GM19043 (cell line): Measurements from ENCODE around the gene PSMD11.
"Not testable (repeated sequence)": the region's sequence is repeated elsewhere in the genome, so short reads cannot be mapped to it uniquely, and the experiment has no call there.

Experiments
- ATAC-seq: cut with Tn5 transposase; IDR thresholded peaks from one replicate; pipeline ENCODE4 v1.9.1; 2021; ENCODE audit warnings: low read depth; ENCODE audit not compliant: unreplicated experiment

The PSMD11 gene

DNA sequence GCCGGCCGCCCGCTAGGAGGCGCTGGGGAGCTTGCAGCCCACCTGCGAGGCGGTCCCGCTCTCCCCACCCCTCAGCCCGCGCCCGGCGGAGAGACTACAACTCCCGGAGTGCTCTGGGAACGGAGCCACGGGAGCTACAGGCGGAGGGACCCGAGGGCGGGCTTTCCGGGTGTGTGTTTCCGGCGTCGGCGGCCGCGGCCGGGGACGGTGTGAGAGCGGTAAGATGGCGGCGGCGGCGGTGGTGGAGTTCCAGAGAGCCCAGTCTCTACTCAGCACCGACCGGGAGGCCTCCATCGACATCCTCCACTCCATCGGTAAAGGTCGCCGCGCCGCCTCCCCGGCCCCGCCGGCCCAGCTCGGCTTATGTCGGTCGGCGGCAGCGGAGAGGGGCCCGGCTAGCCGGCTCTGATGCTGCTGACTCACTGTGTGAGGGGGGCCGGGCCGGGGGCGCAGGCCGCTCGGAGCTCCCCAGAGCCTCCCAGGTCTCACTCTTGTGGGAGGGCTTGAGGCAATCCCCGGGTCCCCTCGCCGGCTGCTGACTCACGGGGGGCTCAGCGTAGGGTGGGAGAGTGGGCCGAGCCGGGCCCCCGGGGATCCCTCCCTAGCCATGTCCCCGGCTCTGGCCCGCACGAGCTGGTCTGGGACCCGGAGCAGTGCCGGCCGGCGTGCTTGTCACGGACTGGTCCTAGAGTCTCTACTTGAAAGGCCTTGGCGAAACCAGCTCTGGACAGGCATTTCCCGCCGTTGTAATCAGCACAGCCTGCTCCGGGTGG, at the start of gene PSMD11:
Gene PSMD11, plus strand, starts transcription at position 210 of the 773 bp plus-strand sequence. Its CDS starts 14 bp downstream, at position 224.
- ATAC-seq, result peak; percentile 90

DNA sequence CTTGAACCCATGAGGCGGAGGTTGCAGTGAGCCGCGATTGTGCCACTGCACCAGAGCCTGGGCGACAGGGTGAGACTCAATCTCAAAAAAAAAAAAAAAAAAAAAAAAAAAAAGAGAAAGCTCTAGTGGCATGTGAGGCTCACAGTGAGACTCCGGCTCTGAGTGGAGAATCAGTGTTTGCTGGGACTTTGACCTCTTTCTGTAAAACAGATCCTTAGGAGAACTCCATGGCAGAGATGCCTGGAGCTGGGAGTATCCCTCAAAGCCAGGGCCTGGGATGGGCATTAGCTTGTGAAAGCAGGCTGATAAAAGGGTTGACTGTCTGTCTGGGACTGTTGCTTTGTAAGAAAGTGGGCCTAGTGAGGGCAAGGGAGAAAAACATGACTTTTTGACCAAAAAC, 48.0 kb upstream of the PSMD11 start:
- ATAC-seq, result no peak

DNA sequence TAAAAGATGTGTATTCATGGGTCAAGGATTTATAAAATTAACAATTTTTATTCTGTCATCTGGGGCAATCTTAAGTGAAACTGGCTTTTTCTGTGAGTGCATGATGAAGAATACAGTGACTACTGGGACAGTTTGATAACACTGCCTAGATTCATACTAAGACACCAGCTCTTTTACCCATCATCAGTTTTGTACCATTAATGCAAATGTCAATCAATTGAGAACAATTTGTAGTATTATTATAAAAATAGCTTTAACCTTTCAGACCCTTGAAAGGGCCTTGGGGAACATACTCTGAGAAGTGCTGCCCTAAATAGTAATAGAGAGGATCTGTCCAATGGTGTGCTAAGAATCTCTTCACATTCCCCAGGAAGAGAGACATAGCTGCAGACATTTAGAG, 45.4 kb upstream of the PSMD11 start:
- ATAC-seq, result no peak

DNA sequence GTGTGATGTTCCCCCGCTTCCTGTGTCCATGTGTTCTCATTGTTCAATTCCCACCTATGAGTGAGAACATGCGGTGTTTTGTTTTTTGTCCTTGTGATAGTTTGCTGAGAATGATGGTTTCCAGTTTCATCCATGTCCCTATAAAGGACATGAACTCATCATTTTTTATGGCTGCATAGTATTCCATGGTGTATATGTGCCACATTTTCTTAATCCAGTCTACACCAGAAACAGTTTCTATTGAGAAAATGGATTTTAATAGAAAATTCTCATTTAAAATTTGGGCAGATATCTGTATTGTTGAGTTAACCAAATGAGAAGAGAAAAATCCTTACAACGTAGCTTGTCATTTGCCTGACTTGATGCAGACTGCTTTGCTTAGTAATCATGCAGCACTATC, 34.2 kb upstream of the PSMD11 start:
- not testable (repeated sequence) for ATAC-seq

DNA sequence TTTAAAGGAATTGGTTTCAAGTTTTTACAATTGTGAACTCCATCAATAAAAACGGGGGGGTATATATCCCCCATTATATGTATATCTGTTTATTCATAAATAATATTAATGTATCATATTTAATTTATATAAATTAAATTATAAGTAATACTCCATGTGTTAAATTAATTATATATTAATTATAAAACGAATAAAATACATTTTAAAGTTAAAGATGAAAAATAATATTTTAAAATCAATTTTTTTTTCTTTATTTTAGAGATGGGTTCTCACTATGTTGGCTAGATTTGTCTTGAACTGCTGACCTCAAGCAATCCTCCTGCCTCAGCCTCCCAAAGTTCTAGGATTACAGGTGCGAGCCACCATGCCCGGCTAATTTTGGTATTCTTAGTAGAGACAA, 17.4 kb upstream of the PSMD11 start:
- no peak for ATAC-seq

DNA sequence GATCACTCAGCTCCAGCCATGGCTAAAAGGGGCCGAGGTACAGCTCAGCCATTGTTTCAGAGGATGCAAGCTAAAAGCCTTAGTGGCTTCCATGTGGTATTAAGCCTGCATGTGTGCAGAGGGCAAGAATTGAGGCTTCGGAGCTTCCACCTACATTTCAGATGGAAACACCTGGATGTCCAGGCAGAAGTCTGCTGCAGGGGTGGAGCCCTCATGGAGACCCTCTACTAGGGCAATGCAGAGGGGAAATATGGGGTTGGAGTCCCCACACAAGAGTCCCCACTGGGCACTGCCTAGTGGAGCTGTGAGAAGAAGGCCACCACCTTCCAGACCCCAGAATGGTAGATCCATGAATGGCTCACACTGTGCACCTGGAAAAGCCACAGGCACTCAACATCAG, 14.7 kb upstream of the PSMD11 start:
- no peak for ATAC-seq

DNA sequence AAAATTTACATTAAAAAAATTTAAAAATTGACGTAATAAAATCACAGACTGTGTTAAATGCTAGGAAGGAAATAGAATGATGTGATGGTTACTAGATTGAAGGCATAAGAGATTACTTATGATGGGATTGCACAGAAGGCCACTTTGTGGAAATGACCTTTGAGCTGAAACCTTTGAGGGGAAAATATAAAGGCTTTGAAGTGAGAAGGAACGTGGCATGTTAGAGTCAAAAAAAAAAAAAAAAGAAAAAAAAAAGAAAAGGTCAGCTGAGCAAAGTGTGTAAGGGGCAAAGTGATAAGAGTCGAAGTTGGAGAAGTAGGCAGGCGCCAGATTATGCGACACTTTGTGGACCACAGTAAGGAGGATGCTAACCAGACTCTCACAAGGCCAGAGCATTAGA, 3.6 kb upstream of the PSMD11 start:
- ATAC-seq, result no peak

DNA sequence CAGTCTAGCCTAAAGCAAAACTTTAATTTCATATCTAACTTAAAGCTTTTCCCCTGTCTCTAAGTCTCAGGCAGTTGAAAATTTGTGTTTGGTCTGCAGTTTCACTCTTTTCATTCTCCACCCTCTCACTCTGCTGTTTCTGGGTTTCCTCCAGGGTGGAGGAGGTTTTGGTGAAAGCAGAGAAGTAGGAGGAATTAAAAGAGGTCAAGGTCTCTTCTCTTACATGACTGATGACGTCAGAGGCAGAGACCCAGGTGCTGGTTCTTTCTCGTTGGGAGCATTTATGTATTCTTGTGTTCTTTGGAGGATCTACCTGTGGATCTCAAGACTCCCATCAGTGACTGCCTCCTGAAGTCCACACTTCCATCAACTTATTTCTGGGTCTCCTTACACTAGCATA, 2.4 kb upstream of the PSMD11 start:
- no peak for ATAC-seq

DNA sequence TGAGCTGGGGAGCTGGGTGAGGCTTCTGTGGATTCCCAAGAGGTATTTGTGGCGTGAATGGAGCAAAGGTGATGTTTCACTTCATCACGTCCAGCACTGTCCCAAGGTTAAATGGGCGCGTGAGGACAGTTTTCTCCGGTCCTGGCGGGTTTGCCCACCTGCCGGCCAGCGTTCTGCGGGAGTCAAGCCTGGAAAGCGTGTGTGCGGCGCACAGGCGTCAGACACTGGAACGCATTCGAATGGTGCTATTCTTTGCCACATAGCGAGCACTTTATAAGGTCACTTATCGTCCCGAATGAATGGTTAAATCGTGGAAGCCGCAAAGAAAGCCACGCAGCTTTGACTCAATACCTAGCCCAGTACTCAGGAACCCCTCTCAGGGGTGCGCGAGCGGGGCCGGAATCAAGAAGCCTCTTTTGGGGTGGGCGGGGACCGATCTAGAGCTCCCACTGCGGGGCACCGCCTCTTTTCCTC, 446 bp upstream of the PSMD11 start:
- peak; percentile 12 for ATAC-seq

DNA sequence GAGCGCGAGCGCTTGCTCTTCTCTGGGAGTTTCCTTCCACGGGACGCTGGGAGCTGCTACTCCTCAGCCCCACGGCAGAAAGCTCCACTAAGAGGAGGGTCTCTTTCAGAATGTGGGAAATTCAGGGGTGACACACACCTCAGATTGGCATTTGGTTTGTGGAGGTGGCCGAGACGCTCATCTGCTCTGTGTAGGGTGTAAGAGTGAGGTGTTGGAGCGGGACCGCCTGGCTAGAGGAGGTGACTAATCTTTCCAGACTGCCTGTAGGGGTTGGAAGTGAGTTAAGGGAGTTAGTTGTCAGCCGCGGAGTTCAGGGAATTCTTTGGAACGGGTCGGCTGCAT, 735 bp downstream of the PSMD11 start:
- ATAC-seq, result no peak

DNA sequence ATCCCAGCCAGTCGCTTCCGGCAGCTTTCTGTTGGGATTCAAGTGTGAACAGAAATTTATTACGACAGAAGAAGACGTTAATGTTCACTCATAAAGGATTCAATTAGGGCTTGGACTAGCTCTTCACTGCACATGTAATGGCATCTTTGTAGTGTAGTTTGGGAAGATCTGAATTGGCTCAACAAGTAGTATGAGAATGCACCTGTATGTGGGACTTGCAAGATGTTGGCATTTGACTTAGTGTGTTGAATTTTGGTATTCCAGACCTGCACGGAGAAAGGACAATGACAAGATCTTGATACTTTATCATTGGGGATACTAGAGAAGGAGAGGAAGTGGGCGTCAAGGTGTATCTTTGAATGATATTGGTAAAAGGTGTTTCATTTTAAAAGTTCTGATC, 1.2 kb downstream of the PSMD11 start:
- no peak for ATAC-seq

DNA sequence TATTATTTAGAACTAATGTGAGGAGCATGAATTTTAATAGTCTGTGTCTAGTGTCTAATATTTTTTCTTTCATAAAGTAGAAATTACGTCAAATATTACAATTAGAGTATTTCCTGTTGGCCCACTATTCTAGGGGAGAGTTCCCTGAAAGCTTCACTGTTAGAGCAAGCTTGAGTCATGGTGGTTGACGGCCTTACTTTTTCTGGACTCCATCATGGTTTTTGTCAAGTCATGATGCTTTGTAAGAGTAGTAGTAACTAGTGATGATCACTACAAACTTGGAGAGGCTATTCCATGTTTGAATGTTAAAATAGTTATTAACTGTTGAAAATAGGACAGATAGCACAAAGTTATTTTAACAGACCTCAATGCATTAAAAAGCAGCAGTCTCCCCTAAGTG, 1.7 kb downstream of the PSMD11 start:
- ATAC-seq, result no peak

DNA sequence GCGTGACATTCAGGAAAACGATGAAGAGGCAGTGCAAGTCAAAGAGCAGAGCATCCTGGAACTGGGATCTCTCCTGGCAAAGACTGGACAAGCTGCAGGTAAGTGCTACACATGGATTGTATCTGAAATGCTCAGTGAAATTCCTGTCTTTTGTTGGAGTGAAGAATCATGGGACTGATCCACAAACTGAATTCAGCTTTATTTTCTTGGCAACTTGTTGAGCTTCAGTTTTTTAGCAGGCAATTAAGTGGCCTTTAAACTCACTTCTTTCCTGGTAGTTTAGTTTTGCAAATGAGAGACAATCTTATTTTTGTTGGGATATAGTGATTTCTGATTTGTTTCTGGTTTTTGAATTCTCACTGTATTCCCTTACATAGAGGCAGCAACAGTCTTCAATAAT, 2.6 kb downstream of the PSMD11 start:
- ATAC-seq, result no peak

DNA sequence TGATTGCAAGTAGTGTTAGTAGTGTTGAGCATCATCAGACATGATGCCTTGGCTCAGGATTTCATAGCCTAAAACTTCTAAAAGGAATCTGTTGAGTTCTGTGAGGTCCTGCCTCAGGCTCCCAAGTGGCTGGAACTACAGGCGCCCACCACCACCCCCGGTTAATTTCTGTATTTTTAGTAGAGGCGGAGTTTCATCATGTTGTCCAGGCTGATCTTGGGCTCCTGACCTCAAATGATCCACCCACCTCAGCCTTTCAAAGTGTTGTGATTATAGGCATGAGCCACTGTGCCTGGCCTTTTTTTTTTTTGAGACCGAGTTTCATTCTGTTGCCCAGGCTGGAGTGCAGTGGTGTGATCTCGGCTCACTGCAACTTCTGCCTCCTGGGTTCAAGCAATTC, 5.7 kb downstream of the PSMD11 start:
- no peak for ATAC-seq

DNA sequence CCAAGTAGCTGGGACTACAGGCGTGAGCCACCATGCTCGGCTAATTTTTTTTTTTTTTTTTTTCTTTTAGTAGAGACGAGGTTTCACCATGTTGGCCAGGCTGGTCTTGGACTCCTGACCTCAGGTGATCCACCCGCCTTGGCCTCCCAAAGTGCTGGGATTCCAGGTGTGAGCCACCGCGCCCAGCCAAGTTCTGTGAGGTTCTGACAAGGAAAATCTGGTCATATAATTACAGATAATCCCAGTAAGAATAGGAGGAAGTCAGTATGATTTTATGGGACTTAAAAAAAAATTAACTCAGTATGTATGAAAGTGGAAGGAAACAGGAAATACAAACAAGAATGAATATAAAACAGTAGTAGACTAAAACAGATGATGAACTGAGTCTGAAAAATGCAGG, 6.1 kb downstream of the PSMD11 start:
- not testable (repeated sequence) for ATAC-seq

DNA sequence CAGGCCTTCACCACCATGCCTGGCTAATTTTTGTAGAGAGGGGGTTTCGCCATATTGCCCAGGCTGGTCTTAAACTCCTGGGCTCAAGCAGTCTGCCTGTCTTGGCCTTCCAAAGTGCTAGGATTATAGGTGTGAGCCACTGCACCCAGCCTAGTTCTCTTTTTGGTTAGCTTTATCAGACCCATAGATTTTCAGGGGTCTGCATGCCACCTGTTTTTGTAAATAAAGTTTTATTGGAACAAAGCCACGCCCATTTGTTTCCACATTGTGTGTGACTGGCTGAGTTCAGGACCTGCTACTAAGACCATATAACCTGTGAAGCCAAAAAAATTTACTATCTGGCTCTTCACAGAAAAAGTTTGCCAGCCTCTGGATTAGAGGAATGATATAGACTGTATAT, 7.6 kb downstream of the PSMD11 start:
- no peak for ATAC-seq

DNA sequence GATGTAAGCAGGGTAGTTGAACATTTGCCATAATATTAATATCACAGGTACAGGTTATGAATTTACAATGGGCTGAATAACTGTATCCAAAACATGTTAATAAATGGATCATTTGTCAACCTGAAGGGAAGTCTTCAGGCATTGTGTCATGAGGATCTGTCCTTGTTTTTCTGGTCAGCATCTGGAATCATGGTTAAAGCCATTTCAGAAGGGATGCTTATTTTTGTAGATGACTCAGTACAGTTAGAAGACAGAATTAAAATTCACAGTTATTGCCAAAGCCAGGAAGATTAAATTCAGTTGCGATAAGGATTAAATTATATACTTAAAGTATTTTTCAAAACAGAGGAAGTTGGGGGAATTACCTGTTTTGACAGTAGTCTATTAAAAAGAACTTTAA, 8.0 kb downstream of the PSMD11 start:
- no peak for ATAC-seq

DNA sequence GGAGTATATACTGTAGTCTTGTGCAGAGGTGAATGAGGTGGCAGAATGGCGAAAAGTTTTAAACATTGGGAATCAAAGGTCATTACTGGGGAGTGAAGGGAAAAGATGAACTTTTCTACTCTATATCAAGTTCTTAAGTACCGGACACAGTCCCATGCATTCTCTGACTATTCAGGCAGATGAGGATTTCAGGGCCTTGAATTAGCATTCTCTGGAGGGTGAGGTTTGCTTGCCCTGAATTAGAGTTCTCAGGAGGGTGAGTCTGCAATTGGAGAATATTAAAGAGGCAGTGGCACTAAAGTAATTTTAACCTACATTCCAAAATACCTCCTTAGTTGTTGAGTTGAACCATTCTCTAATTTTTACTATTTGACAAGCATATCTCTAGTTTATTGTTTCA, 9.1 kb downstream of the PSMD11 start:
- ATAC-seq, result no peak

DNA sequence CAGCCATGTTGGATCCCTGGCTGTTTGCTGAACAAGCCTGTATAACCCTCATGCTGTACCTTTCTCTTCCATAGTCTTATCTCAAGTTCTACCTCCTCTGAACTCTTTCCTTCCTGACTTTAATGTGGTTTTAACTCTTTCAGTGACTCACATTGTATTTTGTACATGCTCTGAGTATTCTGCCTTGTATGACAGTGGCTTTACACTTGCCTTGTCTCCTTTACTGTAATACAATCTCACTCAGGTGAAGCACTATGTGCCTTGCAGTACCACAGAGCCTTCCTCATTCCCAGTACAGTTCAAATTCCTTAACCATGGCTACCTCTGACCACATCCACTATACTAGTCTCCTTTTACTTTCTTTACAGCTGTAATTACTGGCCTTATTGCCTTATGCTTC, 14.1 kb downstream of the PSMD11 start:
- no peak for ATAC-seq

DNA sequence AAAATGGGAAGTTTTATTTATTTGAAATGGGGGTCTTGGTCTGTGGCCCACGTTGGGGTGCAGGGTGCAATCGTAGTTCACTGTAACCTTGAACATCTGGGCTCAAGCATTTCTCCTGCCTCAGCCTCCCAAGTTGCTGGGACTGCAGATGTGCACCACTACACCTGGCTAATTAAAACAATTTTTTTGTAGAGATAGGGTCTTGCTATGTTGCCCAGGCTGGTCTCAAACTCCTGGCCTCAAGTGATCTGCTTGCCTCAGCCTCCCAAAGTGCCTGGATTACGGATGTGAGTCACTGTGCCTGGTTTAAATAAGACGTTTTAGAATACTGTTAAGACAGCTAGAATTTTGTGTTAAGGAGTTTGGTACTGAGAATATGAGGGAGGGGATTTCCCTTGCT, 15.7 kb downstream of the PSMD11 start:
- ATAC-seq, result no peak

DNA sequence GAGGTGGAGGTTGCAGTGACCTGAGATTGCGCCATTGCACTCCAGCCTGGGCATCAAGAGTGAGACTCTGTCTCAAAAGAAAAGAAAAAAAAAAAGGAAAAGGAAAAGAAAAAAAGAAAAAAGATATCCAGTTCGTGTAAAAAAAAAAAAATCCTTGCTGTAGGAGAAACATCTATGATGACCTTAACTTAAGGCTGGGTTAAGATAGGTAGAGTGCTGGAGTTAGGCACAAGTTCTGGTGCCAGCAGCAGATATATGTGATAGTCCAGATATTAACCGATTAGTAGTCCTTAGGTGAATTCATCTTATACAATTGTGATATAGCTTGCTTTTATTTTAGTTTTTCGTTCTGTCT, 17.2 kb downstream of the PSMD11 start:
- ATAC-seq, result no peak

DNA sequence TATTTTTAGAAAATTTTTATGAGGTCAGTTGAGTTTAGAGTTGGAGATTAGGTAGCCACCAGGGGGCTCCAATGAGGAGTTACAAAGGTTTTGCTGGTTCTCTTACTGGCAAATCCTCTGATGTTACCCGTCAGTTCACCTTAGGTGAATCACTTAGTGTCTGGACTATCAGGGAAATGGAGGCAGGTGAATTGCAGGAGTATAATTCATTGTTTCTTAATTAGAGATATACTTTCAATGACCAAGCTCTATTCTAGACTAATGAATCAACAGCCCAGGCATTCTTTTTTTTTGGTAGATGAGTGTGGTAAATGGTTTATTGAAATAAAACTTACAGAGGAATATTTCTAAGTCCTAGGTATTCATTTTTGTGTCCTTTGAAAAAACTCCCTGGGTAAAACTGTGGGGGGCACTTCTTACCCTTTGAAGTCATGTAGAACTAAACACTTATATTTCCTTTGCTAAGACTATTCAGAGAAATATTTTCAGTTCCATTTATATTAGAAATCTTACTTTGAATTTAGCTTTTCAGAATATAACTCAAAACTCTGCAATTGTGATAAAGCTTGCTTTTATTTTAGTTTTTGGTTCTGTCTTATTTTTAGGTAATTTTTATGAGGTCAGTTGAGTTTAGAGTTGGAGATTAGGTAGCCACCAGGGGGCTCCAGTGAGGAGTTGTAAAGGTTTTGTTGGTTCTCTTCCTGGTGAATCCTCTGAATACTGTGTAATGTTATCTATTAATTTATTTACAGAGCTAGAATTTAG, 17.7 kb downstream of the PSMD11 start:
- ATAC-seq, result no peak
